WTC11 (cell line): Measurements from ENCODE around the gene MAP3K5. TPM values are rescaled to one million over a fixed set of nuclear protein-coding genes. Genes with fewer than 3 reads are reported as not detected.

Source experiments
- ATAC-seq: fragments of 200-7000 bp; cut with Tn5 transposase; 2 replicates; pipeline ENCODE4 v1.10.0; 2021; ENCODE audit warnings: mild to moderate bottlenecking, moderate library complexity
- CTCF ChIA-PET: fragments of 300-600 bp; sonication (Branson Sonifier 250); formaldehyde crosslinking; loops from one replicate; lab custom pipeline; 2021; ENCODE audit warnings: antibody characterized with exemption; lab: Charles Lee
- POLR2A ChIA-PET: fragments of 350-600 bp; sonication (Branson Sonifier 250); formaldehyde crosslinking; loops from one replicate; lab custom pipeline; 2021; ENCODE audit warnings: antibody characterized with exemption; lab: Charles Lee
- DNase-seq: peaks from one replicate; pipeline ENCODE4 v3.0.0; 2021; ENCODE audit warnings: low spot score
- H3K27ac Mint-ChIP-seq: 2 replicates; pipeline ENCODE4 v1.8.0; 2021; ENCODE audit warnings: mixed read lengths
- H3K27me3 Mint-ChIP-seq: 2 replicates; pipeline ENCODE4 v1.8.0; 2021; ENCODE audit warnings: low read depth, mild to moderate bottlenecking, moderate library complexity, mixed read lengths
- H3K36me3 Mint-ChIP-seq: 2 replicates; pipeline ENCODE4 v1.8.0; 2021; ENCODE audit warnings: mixed read lengths
- H3K4me1 Mint-ChIP-seq: 2 replicates; pipeline ENCODE4 v1.8.0; 2022; ENCODE audit warnings: mixed read lengths
- H3K4me3 Mint-ChIP-seq: 2 replicates; pipeline ENCODE4 v1.8.0; 2021; ENCODE audit warnings: mild to moderate bottlenecking, moderate library complexity, mixed read lengths
- H3K9me3 Mint-ChIP-seq: 2 replicates; pipeline ENCODE4 v1.8.0; 2021; ENCODE audit warnings: mixed read lengths
- CBFB ChIP-seq: sonication (generic); formaldehyde crosslinking; IDR thresholded peaks from 2 replicates; pipeline ENCODE4 v1.8.1; 2022; ENCODE audit warnings: mild to moderate bottlenecking, low read depth, missing genetic modification reagents
- ELF4 ChIP-seq: sonication (generic); formaldehyde crosslinking; IDR thresholded peaks from 2 replicates; pipeline ENCODE4 v1.8.1; 2022; ENCODE audit warnings: low read depth, mild to moderate bottlenecking, moderate library complexity, missing genetic modification reagents
- ERG ChIP-seq: fragments of 250-450 bp; sonication (Bioruptor Pico); IDR thresholded peaks from 2 replicates; pipeline ENCODE4 v1.8.0; 2021; ENCODE audit warnings: mild to moderate bottlenecking
- FOXJ3 ChIP-seq: sonication (generic); formaldehyde crosslinking; IDR thresholded peaks from 2 replicates; pipeline ENCODE4 v1.9.0; 2021; ENCODE audit warnings: missing genetic modification reagents, mild to moderate bottlenecking, borderline replicate concordance
- FOXP1 ChIP-seq: sonication (generic); formaldehyde crosslinking; IDR thresholded peaks from 2 replicates; pipeline ENCODE4 v1.8.0; 2022; ENCODE audit warnings: missing genetic modification reagents, mild to moderate bottlenecking, moderate library complexity, borderline replicate concordance
- FOXP4 ChIP-seq: sonication (generic); formaldehyde crosslinking; IDR thresholded peaks from 2 replicates; pipeline ENCODE4 v1.8.0; 2022; ENCODE audit warnings: mild to moderate bottlenecking, missing genetic modification reagents
- GTF2I ChIP-seq: fragments of 250-450 bp; sonication (Bioruptor Pico); conservative IDR thresholded peaks from 2 replicates; pipeline ENCODE4 v1.4.0; 2021; ENCODE audit warnings: mild to moderate bottlenecking
- IRF2 ChIP-seq: sonication (generic); formaldehyde crosslinking; IDR thresholded peaks from 2 replicates; pipeline ENCODE4 v1.8.0; 2022; ENCODE audit warnings: low read depth, missing genetic modification reagents, borderline replicate concordance
- MYBL2 ChIP-seq: sonication (generic); formaldehyde crosslinking; IDR thresholded peaks from 2 replicates; pipeline ENCODE4 v1.8.1; 2023; ENCODE audit warnings: mild to moderate bottlenecking, moderate library complexity, missing genetic modification reagents
- NFE2L1 ChIP-seq: sonication (generic); formaldehyde crosslinking; IDR thresholded peaks from 2 replicates; pipeline ENCODE4 v1.8.1; 2023; ENCODE audit warnings: missing genetic modification reagents
- NFYB ChIP-seq: sonication (generic); formaldehyde crosslinking; conservative IDR thresholded peaks from 2 replicates; pipeline ENCODE4 v1.8.0; 2022; ENCODE audit warnings: low read depth, missing genetic modification reagents
- OVOL2 ChIP-seq: fragments of 250-450 bp; sonication (Bioruptor Pico); IDR thresholded peaks from 2 replicates; pipeline ENCODE4 v1.9.0; 2021; ENCODE audit warnings: mild to moderate bottlenecking, borderline replicate concordance
- RORB ChIP-seq: fragments of 250-450 bp; sonication (Bioruptor Pico); IDR thresholded peaks from 2 replicates; pipeline ENCODE4 v1.9.0; 2021; ENCODE audit warnings: mild to moderate bottlenecking
- SMAD4 ChIP-seq: sonication (generic); formaldehyde crosslinking; IDR thresholded peaks from 2 replicates; pipeline ENCODE4 v1.8.0; 2022; ENCODE audit warnings: mild to moderate bottlenecking, missing genetic modification reagents
- ZMAT4 ChIP-seq: fragments of 250-450 bp; sonication (Bioruptor Pico); IDR thresholded peaks from 2 replicates; pipeline ENCODE4 v1.9.0; 2021; ENCODE audit warnings: mild to moderate bottlenecking
- ZNF121 ChIP-seq: sonication (generic); formaldehyde crosslinking; IDR thresholded peaks from 2 replicates; pipeline ENCODE4 v1.8.0; 2023; ENCODE audit warnings: missing genetic modification reagents
- ZNF138 ChIP-seq: sonication (generic); formaldehyde crosslinking; conservative IDR thresholded peaks from 2 replicates; pipeline ENCODE4 v1.8.1; 2022; ENCODE audit warnings: mild to moderate bottlenecking, moderate library complexity, missing genetic modification reagents
- ZNF232 ChIP-seq: sonication (generic); formaldehyde crosslinking; IDR thresholded peaks from 2 replicates; pipeline ENCODE4 v1.8.0; 2022; ENCODE audit warnings: mild to moderate bottlenecking, missing genetic modification reagents
- ZNF281 ChIP-seq: sonication (generic); formaldehyde crosslinking; IDR thresholded peaks from 2 replicates; pipeline ENCODE4 v1.8.0; 2023; ENCODE audit warnings: mild to moderate bottlenecking, missing genetic modification reagents
- ZNF416 ChIP-seq: fragments of 250-450 bp; sonication (Bioruptor Pico); IDR thresholded peaks from 2 replicates; pipeline ENCODE4 v1.9.0; 2021; ENCODE audit warnings: mild to moderate bottlenecking, inconsistent platforms
- ZNF423 ChIP-seq: fragments of 250-450 bp; sonication (Bioruptor Pico); IDR thresholded peaks from 2 replicates; pipeline ENCODE4 v2.1.2; 2022; ENCODE audit warnings: mild to moderate bottlenecking, moderate library complexity
- total RNA-seq: library from RNA; stranded (reverse); gene quantifications from 3 replicates; pipeline ENCODE4 v1.2.3, GENCODE V29; 2021
- TF ChIP-seq, protein P1 (sequence below): sonication (generic); formaldehyde crosslinking; IDR thresholded peaks from 2 replicates; pipeline ENCODE4 v1.8.1; 2022; ENCODE audit warnings: mild to moderate bottlenecking, missing genetic modification reagents, moderate library complexity, borderline replicate concordance
- TF ChIP-seq, protein P2 (sequence below): sonication (generic); formaldehyde crosslinking; IDR thresholded peaks from 2 replicates; pipeline ENCODE4 v1.8.0; 2023; ENCODE audit warnings: missing genetic modification reagents

The MAP3K5 gene
- total RNA-seq, 1 experiment from 2014 or later, result 1.6 TPM

DNA sequence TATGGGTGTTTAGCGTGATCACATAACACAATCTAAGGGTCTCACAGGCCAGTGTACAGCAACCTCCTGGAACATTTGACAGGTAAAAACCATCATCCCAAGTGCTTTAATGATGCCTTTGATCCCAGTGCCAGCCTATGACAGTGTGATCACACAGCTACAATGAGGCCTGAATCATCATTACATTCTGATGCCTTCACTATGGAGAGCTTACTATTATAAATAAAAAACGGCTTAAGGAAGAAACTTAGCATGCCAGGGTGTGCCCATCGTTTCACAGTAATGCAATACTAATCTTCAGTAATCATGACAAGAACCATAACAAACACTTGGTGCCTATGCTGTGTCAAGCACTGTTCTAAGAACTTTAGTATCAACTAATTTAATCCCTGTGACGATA lies 253.4 kb downstream of the MAP3K5 start (continued):
- TF ChIP-seq ZMAT4 (CRISPR knock-in tag) (no peak), ERG (CRISPR knock-in tag) (no peak), CBFB (CRISPR knock-in tag) (no peak), ZNF232 (CRISPR knock-in tag) (no peak)

DNA sequence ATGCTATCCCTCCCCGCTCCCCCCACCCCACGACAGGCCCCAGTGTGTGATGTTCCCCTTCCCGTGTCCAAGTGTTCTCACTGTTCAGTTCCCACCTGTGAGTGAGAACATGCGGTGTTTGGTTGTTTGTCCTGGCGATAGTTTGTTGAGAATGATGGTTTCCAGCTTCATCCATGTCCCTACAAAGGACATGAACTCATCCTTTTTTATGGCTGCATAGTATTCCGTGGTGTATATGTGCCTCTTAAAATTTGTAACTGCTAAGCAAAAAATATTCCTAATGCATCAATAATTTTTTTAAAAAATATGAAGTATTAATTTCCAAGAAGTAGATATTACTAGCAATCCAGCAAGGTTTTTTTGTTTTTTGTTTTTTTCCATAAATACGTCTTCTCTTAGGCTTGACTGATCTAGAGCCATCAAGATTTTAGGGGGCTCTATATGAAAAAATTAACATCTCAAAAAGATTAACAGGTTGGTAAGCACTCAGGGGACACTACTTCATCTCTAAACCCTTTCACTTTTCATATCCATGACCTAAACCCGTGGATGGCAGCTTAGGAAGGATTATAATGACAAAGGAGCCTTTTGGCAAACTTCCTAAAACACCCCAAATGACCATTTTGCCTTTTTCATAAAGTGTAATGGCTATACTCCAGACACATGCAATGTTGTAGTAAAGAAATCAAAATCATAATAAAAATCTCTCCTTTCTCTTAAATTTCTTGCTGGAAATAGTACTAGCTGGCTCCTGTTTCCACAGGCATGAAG lies 256.2 kb downstream of the MAP3K5 start:
- DNase-seq (no peak), ATAC-seq (no peak)
- H3K9me3 Mint-ChIP-seq, result peaks cover 7% of the 10 kb centered on the region
- CTCF ChIA-PET, result no interaction called here
- no peak overlapping the region for H3K4me3 Mint-ChIP-seq
- POLR2A ChIA-PET, result no interaction called here
- H3K36me3 Mint-ChIP-seq, result peaks cover 9% of the 10 kb centered on the region
- TF ChIP-seq FOXP1, result no peak
- no peak for TF ChIP-seq ZNF423 (CRISPR knock-in tag)
- no peak for TF ChIP-seq ZNF416 (CRISPR knock-in tag)
- TF ChIP-seq NFE2L1 (CRISPR knock-in tag), result no peak
- TF ChIP-seq OVOL2, result no peak
- no peak for TF ChIP-seq ERG (CRISPR knock-in tag)
- no peak for TF ChIP-seq NFYB (CRISPR knock-in tag)
- TF ChIP-seq, protein P1, sequence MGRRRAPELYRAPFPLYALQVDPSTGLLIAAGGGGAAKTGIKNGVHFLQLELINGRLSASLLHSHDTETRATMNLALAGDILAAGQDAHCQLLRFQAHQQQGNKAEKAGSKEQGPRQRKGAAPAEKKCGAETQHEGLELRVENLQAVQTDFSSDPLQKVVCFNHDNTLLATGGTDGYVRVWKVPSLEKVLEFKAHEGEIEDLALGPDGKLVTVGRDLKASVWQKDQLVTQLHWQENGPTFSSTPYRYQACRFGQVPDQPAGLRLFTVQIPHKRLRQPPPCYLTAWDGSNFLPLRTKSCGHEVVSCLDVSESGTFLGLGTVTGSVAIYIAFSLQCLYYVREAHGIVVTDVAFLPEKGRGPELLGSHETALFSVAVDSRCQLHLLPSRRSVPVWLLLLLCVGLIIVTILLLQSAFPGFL (CRISPR knock-in tag), result no peak
- TF ChIP-seq ZNF121, result no peak
- TF ChIP-seq, protein P2, sequence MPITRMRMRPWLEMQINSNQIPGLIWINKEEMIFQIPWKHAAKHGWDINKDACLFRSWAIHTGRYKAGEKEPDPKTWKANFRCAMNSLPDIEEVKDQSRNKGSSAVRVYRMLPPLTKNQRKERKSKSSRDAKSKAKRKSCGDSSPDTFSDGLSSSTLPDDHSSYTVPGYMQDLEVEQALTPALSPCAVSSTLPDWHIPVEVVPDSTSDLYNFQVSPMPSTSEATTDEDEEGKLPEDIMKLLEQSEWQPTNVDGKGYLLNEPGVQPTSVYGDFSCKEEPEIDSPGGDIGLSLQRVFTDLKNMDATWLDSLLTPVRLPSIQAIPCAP (CRISPR knock-in tag), result no peak
- TF ChIP-seq MYBL2, result no peak
- TF ChIP-seq IRF2 (CRISPR knock-in tag), result no peak
- no peak for TF ChIP-seq ZNF281 (CRISPR knock-in tag)
- TF ChIP-seq SMAD4 (CRISPR knock-in tag), result no peak
- TF ChIP-seq FOXJ3, result no peak
- TF ChIP-seq RORB (CRISPR knock-in tag), result no peak
- no peak for TF ChIP-seq ELF4
- TF ChIP-seq FOXP4 (CRISPR knock-in tag), result no peak
- no peak for TF ChIP-seq ZNF138 (CRISPR knock-in tag)
- TF ChIP-seq GTF2I, result no peak
- peaks cover 73% of the 10 kb centered on the region for H3K4me1 Mint-ChIP-seq
- H3K27ac Mint-ChIP-seq, result no peak overlapping the region; the same call in 1 of the 2 replicates
- no peaks in the 10 kb centered on the region for H3K27me3 Mint-ChIP-seq
